Urothelium cell line (cell line): ENCODE results near the gene CISH.

Experiments
- DNase-seq: peaks from one replicate; pipeline ENCODE4 v3.0.0; 2011; ENCODE audit warnings: low spot score, mixed read lengths
- FAIRE-seq: peaks from 2 replicates; lab custom pipeline; 2011; peaks lifted over from hg19 to GRCh38; lab: Jason Lieb, UNC

The CISH gene

DNA sequence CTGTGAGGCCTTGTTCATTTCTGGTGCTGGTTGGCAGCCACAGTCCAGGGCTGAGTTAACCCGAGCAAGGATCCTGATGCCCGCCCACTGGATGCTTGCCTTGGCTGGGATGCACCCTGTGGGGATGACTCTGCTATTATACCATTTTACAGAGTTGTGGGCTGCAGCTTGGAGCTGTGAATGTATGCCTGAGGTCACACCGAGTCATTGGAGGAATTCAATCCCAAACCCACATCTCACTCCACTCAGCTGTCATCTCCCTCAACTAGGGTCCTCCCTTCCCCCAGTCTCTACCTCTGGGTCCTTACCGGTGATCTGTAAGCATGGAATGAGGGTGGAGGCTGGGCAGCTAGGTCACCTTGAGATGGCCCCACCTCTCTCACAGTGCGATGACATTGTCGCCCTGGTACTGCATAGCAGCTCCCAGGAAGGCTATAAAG, 27.5 kb upstream of the CISH start:
- DNase-seq (peak; percentile 50), FAIRE-seq (peak; percentile 55)

DNA sequence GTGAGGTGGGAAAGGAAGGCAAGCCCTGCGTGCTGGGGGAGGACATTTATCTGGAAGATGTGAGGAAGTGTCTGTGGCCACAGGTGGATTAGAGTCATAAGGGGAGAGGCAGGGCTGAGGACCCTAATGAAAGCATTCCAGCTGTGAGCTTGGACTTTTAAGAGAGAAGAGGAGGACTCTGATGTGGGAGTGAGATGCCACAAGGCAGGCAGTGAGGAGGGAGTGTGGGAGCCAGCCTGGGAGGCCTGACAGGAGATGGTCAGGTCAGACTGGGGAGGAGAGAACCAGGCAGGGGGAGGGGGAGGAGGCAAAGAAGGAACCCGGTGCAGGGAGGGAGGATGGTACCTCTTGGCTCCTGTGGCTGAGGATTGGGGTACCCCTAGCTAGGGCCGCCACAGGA, 26.4 kb upstream of the CISH start:
- no peak for FAIRE-seq
- no peak for DNase-seq

DNA sequence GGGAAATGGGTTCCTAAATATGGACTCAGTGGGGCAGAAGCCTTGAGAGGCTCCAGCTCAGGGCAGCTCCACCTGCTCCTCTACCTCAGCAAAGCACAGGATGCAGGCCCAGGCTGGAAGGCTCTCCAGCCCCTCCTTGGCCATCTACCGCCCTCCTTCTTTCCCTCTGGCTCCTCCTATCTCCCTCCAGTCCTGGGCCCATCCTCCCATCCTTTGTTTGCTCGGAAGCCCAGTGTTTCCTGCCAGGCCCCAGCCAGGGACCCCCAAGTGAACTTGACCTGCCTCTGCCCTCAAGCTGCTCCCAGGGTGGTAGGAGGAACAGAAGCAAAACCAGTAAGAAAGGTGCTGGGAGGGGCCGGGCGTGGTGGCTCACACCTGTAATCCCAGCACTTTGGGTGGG, 25.4 kb upstream of the CISH start:
- FAIRE-seq, result no peak
- no peak for DNase-seq

DNA sequence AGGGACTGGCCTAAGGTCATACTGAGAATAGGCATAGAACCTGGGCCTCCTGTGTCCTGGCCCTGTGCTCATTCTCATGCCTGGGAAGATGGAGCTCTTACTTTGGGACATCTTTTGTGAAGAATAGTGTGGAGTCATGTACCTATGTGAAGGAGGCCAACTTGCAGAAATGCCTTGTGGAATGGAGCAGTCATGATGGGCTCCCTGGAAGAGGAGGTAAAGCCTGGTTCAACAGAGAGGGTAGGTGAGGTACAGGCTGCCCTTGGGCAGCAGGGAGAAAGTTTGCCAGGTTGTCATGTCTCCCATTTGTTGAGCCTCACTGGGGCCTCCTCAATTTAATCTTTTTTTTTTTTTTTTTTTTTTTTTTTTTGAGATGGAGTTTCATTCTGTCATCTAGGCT, 23.5 kb upstream of the CISH start:
- no peak for FAIRE-seq
- DNase-seq, result no peak

DNA sequence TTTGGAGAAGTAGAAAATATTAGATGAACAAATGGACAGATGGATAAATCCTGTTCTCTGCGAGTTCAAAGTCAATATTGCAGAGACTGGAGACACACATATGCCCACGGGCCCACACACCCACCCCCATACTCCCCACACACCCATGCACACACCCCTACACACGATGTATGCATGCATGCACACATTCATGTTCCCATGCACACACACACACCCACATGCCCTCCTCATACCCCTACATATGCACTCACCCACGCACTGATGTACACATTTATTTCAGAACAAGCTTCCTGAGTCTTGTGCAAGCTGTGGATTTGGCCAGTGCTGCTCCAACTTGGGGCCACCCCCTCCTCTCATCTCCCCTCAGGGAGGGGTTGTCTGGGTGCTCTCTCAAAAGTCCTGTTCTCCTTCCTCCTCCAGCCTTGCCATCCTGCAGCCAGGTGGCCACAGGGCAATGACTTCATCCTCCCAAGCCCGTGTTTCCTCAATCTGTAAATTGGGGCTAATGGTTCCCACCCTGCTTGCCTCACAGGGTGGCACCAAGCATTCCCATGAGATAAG, 21.7 kb upstream of the CISH start:
- FAIRE-seq, result no peak
- DNase-seq, result no peak

DNA sequence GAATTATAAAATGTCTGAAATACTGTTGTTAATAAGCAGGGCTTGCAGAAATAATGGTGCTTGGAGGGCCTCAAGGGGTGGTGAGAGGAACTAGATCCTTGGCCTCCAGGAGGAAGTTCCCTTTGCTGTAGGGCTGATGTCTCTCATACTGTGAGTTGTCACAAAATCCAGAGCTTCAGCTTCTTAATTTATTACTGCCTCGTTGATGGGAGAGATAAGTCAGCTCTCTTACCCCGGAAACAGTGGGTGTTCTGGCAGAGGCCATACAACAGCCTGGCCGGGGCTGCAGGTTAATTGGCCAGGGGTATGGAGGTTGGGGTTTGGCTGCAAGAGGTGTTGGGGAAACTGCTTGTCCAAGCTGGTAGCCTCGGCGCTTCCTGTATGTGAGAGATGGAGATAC, 20.9 kb upstream of the CISH start:
- FAIRE-seq, result no peak
- DNase-seq, result no peak

DNA sequence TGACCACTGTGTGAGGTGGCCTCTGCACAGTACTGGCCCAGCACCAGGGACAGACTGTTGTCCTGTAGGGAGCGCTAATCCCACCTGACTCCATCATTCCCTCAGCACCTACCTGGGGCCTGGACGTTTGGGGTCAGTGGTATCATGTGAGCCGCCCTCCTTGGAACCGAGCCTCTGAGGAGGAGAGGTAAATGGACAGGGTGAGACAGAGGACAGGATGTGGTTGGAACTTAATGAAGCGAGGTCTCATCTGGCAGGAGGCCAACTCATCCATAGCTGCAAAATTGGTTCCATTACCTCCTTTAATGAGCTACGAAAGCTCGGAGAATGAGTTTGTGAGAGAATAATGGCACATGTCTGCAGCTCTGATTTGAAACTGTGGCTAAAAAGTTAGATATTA, 19.3 kb upstream of the CISH start:
- FAIRE-seq, result no peak
- no peak for DNase-seq

DNA sequence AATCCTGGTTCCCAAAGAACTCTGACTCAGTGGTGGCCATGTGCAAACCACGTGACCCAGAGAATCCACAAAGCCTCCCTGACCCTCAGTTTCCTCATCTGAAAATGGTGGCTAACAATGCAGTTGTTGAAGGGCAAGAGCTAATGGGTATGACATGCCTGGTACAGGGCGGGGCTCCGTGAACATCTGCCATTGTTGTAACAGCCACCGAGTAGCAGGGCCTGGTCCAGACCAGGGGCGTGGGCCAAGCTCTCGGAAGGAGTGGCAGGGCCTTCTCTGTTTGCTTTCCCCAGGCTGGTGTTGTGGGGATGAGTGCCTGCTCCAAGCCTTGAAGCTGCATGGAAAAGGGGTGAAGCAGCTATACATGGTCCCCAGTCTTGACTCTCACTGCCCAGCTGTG, 18.8 kb upstream of the CISH start:
- FAIRE-seq, result no peak
- DNase-seq, result no peak

DNA sequence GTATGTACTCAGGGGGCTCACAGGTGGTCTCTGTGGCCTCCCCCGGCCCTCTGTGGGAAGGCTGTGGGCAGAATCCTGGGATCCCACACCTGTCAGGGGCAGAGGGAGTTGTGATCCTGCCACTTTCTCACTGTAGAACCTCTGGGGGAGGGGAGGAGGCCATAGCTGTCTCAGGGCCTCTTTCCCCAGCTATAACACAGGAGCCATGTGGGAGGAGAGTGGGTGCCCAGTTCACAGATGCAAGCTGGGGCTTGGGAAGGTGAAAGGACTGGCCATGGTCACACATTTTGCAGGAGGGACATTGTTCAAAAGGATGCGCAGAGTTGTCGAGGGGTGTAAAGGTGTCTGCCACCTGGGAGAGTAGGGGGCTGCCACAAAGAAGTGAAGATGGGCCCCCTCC, 17.0 kb upstream of the CISH start:
- FAIRE-seq, result no peak
- no peak for DNase-seq

DNA sequence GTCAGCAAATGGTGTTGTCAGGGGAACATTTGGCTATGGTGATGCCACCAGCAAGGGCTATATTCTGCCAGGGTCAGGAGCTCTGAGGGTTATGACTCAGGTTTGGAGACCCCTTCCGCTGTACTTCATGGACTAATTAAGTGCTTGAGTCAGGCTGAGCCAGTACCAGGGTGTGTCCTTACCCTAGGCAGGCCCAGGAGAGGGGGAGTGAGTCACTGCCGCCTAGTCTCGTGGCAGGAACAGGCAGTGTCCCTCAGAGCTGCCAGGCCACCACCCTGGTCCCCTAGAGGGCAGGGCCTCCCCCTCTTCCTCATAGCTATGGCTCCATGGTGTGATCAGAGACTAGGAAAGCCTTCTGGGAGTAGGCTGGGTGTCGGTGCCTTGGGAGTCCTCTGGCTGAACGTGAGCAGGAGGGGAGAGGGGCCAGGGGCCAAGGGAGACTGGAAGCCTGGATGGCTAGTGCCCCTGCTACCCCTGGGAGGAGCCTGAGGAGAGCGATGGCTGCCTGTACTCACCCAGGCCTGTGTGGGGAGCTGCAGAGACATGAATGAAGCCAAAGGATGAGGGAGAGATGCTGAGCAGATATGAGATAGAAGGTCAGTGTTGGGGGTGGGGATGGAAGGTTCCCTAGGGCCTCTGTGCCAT, 16.0 kb upstream of the CISH start:
- DNase-seq (peak; percentile 81), FAIRE-seq (peak; percentile 88)

DNA sequence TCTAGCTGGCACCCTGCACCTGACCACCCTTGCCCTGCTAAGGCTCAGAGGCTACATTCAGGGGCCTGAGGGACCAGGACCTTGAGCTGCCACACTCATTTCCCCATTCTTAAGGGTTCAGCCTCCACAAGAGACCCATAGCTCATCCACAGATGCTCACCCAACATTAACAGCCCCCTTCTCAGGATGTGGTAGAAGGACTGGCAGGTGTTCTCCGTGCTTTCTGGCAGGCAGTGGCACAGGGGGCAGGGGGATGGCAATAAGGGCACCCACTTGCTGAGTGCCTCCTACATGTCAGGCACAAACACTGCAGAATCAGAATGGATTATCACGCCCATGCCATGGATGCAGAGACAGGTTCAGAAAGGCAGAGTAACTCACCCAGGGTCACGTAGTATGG, 14.8 kb upstream of the CISH start:
- DNase-seq, result no peak
- FAIRE-seq, result no peak

DNA sequence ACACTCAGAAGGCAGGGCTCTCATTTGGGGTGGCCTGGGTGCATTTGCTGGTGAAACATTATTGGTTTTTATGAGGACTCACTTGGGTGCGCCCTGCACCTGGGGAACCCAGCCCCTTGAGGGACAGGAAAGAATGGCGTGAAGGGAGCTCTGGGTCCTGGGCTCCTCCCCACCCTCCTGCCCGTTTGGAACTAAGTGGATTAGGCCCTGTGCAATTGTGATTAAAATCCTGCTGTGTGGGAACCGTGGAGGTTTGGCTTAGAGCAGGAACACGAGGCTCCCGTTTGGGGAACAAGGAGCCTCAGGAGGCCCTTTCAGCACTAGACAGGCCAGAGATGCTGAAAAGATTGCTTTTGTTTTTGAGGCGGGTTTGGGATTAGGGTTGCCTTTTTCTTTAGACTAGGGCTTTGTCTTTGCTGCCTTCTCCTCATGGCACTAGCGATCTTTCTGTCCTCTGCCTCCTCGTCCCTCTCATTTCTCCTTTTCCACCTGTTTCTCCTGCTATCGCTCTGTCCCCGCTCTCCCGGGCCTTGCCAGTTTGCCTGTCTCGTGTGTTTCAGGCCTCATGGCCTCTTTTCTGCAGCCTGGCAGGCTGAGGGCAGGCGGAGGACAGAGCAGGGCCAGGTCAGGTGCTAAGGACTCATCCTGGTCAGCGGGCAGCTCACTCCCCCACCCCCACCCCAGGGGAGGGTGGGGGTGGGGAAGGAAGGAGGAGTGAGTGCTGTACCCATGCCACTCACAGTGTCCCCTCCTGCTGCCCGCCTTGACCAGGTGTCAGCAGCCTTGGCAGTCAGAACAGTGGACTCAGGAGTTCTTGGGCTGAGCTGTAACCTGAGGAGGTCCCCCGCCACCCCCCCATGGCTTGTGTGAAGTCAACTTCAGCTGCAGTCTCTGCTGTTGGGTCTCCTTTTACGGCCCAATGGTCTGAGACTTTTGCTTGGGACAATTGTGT, 13.9 kb upstream of the CISH start:
- DNase-seq (no peak), FAIRE-seq (peak; percentile 17)

DNA sequence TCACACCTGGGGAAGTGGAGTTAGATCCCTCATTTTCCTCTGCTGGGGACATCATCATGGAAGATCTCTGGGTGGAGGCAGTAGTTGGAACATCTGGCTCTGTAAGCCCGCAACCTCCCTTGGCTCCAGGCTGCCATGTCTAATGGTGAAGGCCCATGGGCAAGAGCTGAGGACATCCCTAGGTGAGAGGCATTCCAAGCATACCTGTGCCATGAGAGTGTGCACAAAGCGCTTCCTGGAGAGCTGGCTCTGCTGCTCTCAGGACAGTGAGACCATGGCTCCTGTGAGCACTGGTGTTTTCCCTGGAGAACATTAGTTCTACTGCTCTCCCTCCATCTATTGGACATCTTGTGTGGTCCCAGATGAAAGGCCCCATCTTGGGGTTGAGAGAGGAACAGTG, 13.1 kb upstream of the CISH start:
- FAIRE-seq (peak; percentile 5), DNase-seq (peak; percentile 60)

DNA sequence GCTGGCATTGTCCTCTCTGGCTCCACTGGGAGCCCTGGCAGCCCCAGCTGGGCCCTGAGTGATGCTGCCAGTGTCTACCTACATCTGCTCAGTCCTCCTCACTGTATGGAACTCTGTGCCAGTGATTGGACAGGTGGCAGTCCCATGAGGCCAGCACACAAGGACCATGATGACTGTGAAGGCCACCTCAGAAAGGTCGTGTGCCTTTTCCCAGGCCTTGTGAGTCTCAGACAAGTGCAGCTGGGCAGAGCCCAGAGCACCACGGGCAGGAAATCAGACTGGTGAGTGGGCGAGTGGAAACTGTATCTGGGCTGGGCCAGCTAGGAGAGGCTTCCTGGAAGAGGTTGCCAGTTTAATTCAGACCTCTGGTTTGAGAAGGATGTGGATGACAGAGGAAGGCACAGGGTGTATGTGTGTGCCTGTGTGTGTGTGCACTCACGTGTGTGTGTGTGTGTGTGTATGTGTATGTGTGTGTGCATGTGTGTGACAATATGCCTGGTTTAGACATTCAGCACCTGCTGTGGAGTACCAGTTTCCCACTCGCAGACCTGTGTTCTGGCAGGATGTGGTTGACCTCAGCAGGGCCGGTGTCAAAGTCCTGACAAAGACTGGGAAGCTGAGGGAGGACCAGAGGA, 12.4 kb upstream of the CISH start:
- DNase-seq (no peak), FAIRE-seq (peak; percentile 88)

DNA sequence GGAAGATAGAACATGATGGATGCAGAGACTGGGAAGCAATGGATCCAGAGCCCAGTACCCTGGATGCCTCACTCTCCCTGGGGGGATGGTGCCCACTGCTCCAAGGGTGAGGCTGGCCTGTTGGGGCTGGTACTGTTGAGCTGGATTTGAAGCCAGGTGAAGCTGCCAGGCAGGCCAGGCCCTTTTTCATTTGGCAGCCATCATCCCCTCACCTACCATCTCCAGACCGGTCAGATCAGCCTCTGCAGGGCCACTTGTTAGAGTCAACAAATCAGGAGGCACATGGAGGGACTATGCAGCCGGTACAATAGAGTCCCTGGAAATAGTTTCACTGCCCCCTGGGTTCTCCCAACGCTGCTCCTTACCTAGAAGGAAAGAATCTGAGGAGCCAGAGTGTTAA, 11.3 kb upstream of the CISH start:
- DNase-seq (no peak), FAIRE-seq (no peak)

DNA sequence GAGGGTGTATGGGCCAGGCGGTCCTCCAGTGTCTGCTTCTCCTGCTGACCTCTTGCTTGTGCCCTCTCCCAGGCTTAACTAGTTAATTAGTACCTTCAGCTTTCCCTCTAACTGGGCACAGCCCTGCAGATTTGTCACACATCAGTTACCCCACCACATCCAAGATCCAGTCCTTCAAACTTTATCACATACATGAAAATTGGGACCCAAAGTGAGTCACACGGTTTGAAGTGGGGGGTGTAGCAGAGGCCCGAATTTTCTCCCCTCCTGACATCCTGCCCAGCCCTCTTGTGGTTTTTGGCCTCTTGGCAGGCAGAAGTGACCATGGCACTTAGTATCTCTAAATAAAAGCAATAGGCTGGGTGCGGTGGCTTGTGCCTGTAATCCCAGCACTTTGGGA, 9.2 kb upstream of the CISH start:
- FAIRE-seq (no peak), DNase-seq (no peak)

DNA sequence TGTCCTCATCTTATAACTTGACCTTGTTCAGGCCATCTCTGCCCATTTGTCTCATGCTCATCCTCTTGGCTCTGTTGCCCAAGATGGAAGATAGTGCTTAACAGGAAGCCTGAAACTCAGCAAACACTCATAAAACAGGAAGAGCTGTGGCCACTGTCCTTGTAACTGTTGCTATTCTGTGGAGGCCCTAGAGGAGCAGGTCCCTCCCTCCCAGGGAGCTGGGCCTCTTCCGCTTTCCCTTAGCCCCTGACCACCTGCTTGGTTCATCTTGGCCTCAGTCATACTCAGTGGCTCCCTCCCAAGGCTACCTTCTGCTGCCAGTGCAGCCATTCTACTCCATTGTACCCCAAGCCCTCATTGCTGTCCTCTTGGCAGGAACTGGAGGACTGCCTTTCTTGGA, 8.8 kb upstream of the CISH start:
- DNase-seq (no peak), FAIRE-seq (no peak)

DNA sequence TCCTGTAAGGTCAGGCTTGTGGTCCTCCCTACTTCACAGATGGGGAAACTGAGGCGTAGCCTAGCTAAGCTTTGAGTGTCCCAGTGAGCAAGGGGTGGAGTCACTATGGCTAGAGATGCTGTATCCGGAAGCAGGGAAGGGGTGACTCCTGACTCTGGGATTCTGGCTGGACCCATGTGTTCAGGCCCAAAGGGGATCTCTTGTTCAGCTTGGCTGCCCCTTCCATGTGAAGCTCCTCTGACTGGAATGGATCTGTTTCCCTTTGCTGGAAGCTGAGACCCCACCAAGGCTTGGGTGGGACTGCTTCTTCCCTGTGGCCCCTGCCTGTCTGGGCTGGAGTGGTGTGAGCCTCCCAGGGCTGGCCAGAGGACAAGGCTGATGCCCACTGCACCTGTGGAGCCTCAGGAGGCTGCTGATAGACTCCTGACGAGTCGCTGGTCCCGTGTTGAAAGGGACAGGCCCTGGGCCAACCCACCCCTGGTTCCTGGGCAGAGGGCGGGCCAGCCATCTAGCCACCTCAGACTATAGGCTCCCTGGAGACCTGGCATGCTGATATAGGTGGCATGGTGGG, 6.4 kb upstream of the CISH start:
- FAIRE-seq, result no peak
- DNase-seq, result no peak

DNA sequence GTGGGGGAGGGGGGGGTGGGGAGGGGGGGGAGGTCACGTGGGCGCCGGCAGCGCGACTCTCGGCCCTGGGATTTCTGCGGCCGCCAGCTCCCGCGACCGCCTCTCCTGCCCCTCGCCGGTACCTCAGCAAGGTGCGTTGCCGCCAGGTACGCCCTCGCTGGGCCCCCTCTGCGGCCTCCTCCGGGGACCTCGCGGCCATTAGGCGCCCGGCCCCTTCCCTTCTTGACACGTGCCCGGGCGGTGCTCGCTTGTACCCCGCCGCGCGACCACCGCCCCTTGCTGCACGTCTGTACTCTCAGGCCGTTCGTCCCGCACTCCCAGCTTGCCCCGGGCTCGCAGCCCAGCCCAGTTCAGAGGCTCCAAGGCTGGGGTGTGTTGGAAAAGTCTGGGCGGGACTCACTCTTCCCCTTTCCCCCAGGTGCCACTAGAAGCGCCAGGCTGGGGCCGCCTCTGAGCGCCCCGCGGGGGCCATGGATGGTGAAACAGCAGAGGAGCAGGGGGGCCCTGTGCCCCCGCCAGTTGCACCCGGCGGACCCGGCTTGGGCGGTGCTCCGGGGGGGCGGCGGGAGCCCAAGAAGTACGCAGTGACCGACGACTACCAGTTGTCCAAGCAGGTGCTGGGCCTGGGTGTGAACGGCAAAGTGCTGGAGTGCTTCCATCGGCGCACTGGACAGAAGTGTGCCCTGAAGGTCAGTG, 5.7 kb upstream of the CISH start, which contains the start of gene MAPKAPK3:
Gene MAPKAPK3 (plus strand): TSS at position 56 of the 696 bp plus-strand sequence. CDS start 415 bp downstream, at position 471.
- FAIRE-seq (no peak), DNase-seq (peak; percentile 42)

DNA sequence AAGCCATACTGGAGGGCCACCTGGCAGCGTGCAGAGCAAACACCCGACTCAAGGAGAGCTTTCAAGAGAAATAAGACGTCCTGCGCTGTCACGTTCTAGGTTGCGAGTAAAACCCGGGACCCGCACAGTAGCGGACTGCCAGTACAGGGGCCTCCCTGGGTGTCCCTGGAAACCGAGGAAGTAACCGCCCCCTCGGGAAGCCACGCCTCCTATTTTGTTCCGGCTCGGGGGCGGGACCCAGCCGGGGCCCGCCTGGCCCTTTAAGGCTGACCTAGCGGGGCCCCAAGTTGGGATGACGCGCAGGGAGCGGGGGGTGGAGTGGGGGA, 5.2 kb upstream of the CISH start:
- DNase-seq (peak; percentile 97), FAIRE-seq (no peak)
